ENCODE data around the gene NLRP6.
"Not testable (repeated sequence)": the region's sequence is repeated elsewhere in the genome, so short reads cannot be mapped to it uniquely, and the experiment has no call there.

NLRP6 gene

GRCh38 chr11:256952-257737 is 21.1 kb upstream of the NLRP6 start:
- DNase-seq: no peak

- DNase-seq: no peak
Observed at GRCh38 chr11:257766-258493, 20.3 kb upstream of the NLRP6 start.

GRCh38 chr11:259413-259812 is 18.8 kb upstream of the NLRP6 start:
- DNase-seq: no peak

- no peak for DNase-seq
Observed at GRCh38 chr11:261624-262023, 16.6 kb upstream of the NLRP6 start.

GRCh38 chr11:266676-267439 is 11.3 kb upstream of the NLRP6 start:
- DNase-seq: no peak

GRCh38 chr11:267491-267994 is 10.7 kb upstream of the NLRP6 start:
- no peak for DNase-seq

- DNase-seq: not testable (repeated sequence)
Observed at GRCh38 chr11:268716-269145, 9.5 kb upstream of the NLRP6 start.

GRCh38 chr11:269146-269890 is 8.9 kb upstream of the NLRP6 start:
- DNase-seq: no peak

GRCh38 chr11:270451-271318 is 7.5 kb upstream of the NLRP6 start:
- DNase-seq: no peak

- DNase-seq: no peak
Observed at GRCh38 chr11:271319-271715, 6.9 kb upstream of the NLRP6 start.

- no peak for DNase-seq
Observed at GRCh38 chr11:272195-272930, 5.8 kb upstream of the NLRP6 start.

GRCh38 chr11:272931-273198 is 5.3 kb upstream of the NLRP6 start:
- no peak for DNase-seq

- DNase-seq: no peak
Observed at GRCh38 chr11:276219-276618, 2.0 kb upstream of the NLRP6 start.

GRCh38 chr11:279040-279965 is 1.1 kb downstream of the NLRP6 start:
- DNase-seq: no peak

GRCh38 chr11:279966-280705 is 1.9 kb downstream of the NLRP6 start:
- DNase-seq: no peak

GRCh38 chr11:280706-281485 is 2.7 kb downstream of the NLRP6 start:
- no peak for DNase-seq

- no peak for DNase-seq
Observed at GRCh38 chr11:281486-282161, 3.4 kb downstream of the NLRP6 start.

- DNase-seq: no peak
Observed at GRCh38 chr11:282171-282570, 4.0 kb downstream of the NLRP6 start.
